GM15510 (cell line): ENCODE results near the gene HS6ST2.

Source experiments
- POLR2A ChIP-seq: IDR thresholded peaks from 3 replicates; pipeline ENCODE4 v1.6.1; 2011; ENCODE audit warnings: borderline replicate concordance; ENCODE audit not compliant: insufficient read length; ENCODE audit errors: extremely low read depth

HS6ST2 gene

GRCh38 chrX:132877954-132878536 lies 80.4 kb downstream of the HS6ST2 start:
- TF ChIP-seq POLR2A = no peak

- TF ChIP-seq POLR2A = no peak
These were observed 81.7 kb downstream of the HS6ST2 start for GRCh38 chrX:132876523-132877338.

- TF ChIP-seq POLR2A = no peak
These were observed 82.5 kb downstream of the HS6ST2 start for GRCh38 chrX:132875650-132876522.

- no peak for TF ChIP-seq POLR2A
These were observed 95.9 kb downstream of the HS6ST2 start for GRCh38 chrX:132862562-132862961.

- TF ChIP-seq POLR2A = no peak
These were observed 97.4 kb downstream of the HS6ST2 start for GRCh38 chrX:132861076-132861475.

- TF ChIP-seq POLR2A = no peak
These were observed 98.2 kb downstream of the HS6ST2 start for GRCh38 chrX:132860200-132860599.

- no peak for TF ChIP-seq POLR2A
These were observed 100.4 kb downstream of the HS6ST2 start for GRCh38 chrX:132858018-132858417.

GRCh38 chrX:132855780-132856341 lies 102.6 kb downstream of the HS6ST2 start:
- no peak for TF ChIP-seq POLR2A

- TF ChIP-seq POLR2A = no peak
These were observed 105.4 kb downstream of the HS6ST2 start for GRCh38 chrX:132853040-132853439.

- TF ChIP-seq POLR2A = no peak
These were observed 110.0 kb downstream of the HS6ST2 start for GRCh38 chrX:132848296-132848970.

- TF ChIP-seq POLR2A = no peak
These were observed 115.1 kb downstream of the HS6ST2 start for GRCh38 chrX:132843363-132843762.

- no peak for TF ChIP-seq POLR2A
These were observed 115.8 kb downstream of the HS6ST2 start for GRCh38 chrX:132842460-132843238.

- TF ChIP-seq POLR2A = no peak
These were observed 120.5 kb downstream of the HS6ST2 start for GRCh38 chrX:132837967-132838366.

- no peak for TF ChIP-seq POLR2A
These were observed 121.3 kb downstream of the HS6ST2 start for GRCh38 chrX:132837126-132837525.
